HCT116 (cell line): ENCODE data around the gene SIRT7. TPM values are rescaled to one million over a fixed set of nuclear protein-coding genes. Genes with fewer than 3 reads are reported as not detected.

Source experiments
- ATAC-seq: fragments of 200-7000 bp; cut with Tn5 transposase; 2 replicates; pipeline ENCODE4 v1.9.1; 2020; ENCODE audit warnings: mild to moderate bottlenecking, moderate library complexity
- BruUV-seq: library from RNA; stranded (reverse); fragments of 400-500 nt; replicated peaks from 2 replicates; lab custom pipeline; 2021; lab: Mats Ljungman, UMichigan
- CTCF ChIA-PET: fragments of 300-600 bp; sonication (Branson Sonifier 250); formaldehyde crosslinking; loops from one replicate; lab custom pipeline; 2021; ENCODE audit warnings: antibody characterized with exemption; lab: Charles Lee
- POLR2A ChIA-PET: fragments of 300-600, 350-600 bp; sonication (Branson Sonifier 250); formaldehyde crosslinking; loops from one replicate; lab custom pipeline; 2021; ENCODE audit warnings: antibody characterized with exemption; lab: Charles Lee
- RAD21 ChIA-PET, 2 experiments: fragments of 300-600 bp; sonication (Branson Sonifier 250); formaldehyde crosslinking; loops; one replicate each; lab custom pipeline; 2023; ENCODE audit warnings: low total read pairs in 2 of 2; ENCODE audit not compliant: uncharacterized antibody in 2 of 2, unreplicated experiment in 2 of 2, low non-redundant PET in 1 of 2; lab: Charles Lee
- DNase-seq: peaks from one replicate; pipeline ENCODE4 v3.0.0-alpha.2; 2010; ENCODE audit warnings: low read depth, low spot score
- H2AFZ ChIP-seq: fragments of 200-600 bp; shearing (Covaris generic), sonication (generic); 2 replicates; pipeline ENCODE4 v1.6.1; 2017; ENCODE audit warnings: low read depth, mixed run types, mixed read lengths, antibody characterized with exemption, low read length; ENCODE audit not compliant: poor library complexity, severe bottlenecking
- H3K27ac ChIP-seq: 2 replicates; pipeline ENCODE4 v1.5.1; 2012; ENCODE audit warnings: low read depth, low read length
- H3K27me3 ChIP-seq: fragments of 200-600 bp; sonication (generic); 2 replicates; pipeline ENCODE4 v1.6.1; 2016; ENCODE audit warnings: mixed run types, low read length, mixed read lengths; ENCODE audit not compliant: insufficient read depth
- H3K36me3 ChIP-seq, 2 experiments: fragments of 200-500 bp in 1 of 2; fragments of 200-600 bp in 1 of 2; sonication (Bioruptor generic) in 1 of 2; sonication (generic) in 1 of 2; 2 replicates each; pipeline versions ENCODE4 v1.5.1 to v1.6.1; 2014 to 2016; ENCODE audit warnings: low read length in 2 of 2, inconsistent platforms in 1 of 2, mixed read lengths in 1 of 2, mixed run types in 1 of 2; ENCODE audit not compliant: insufficient read depth in 2 of 2, control insufficient read depth in 1 of 2
- H3K4me1 ChIP-seq, 2 experiments: fragments of 200-600 bp in 1 of 2; sonication (generic) in 1 of 2; 2 replicates each; pipeline versions ENCODE4 v1.5.1 to v1.6.1; 2012 to 2017; ENCODE audit warnings: low read length in 2 of 2, inconsistent platforms in 1 of 2, mild to moderate bottlenecking in 1 of 2, mixed read lengths in 1 of 2, mixed run types in 1 of 2, moderate library complexity in 1 of 2; ENCODE audit not compliant: insufficient read depth in 2 of 2, control insufficient read depth in 1 of 2
- H3K4me2 ChIP-seq: fragments of 200-600 bp; sonication (generic); 2 replicates; pipeline ENCODE4 v1.6.1; 2017; ENCODE audit warnings: mixed run types, low read length, mixed read lengths
- H3K4me3 ChIP-seq, 2 experiments: fragments of 200-600 bp in 1 of 2; sonication (generic) in 1 of 2; replicated peaks in 1 of 2; 2 replicates each; pipeline ENCODE4 v1.5.1; 2011 to 2016; ENCODE audit warnings: low read length in 2 of 2, control low read depth in 1 of 2, low read depth in 1 of 2, mild to moderate bottlenecking in 1 of 2, mixed read lengths in 1 of 2, mixed run types in 1 of 2
- H3K79me2 ChIP-seq: fragments of 200-600 bp; sonication (generic); 2 replicates; pipeline ENCODE4 v1.6.1; 2017; ENCODE audit warnings: mild to moderate bottlenecking, mixed run types, low read length, moderate library complexity, mixed read lengths; ENCODE audit not compliant: insufficient read depth
- H3K9ac ChIP-seq: fragments of 200-600 bp; sonication (generic); 2 replicates; pipeline ENCODE4 v1.6.1; 2016; ENCODE audit warnings: low read length, mixed read lengths
- H3K9me2 ChIP-seq: fragments of 200-600 bp; sonication (generic), shearing (Covaris generic); 2 replicates; pipeline ENCODE4 v1.6.1; 2017; ENCODE audit warnings: mixed run types, mild to moderate bottlenecking, moderate library complexity; ENCODE audit not compliant: insufficient read depth
- H3K9me3 ChIP-seq, 2 experiments: fragments of 200-500 bp in 1 of 2; fragments of 200-600 bp in 1 of 2; sonication (Bioruptor generic) in 1 of 2; sonication (generic) in 1 of 2; 2 replicates each; pipeline ENCODE4 v1.6.1; 2014 to 2017; ENCODE audit warnings: low read length in 2 of 2, mixed read lengths in 2 of 2, inconsistent platforms in 1 of 2, low read depth in 1 of 2, mild to moderate bottlenecking in 1 of 2, mixed run types in 1 of 2, moderate library complexity in 1 of 2; ENCODE audit not compliant: control insufficient read depth in 1 of 2, insufficient read depth in 1 of 2
- H4K20me1 ChIP-seq: fragments of 200-600 bp; sonication (generic), shearing (Covaris generic); 2 replicates; pipeline ENCODE4 v1.6.1; 2017; ENCODE audit warnings: mixed run types, mild to moderate bottlenecking, moderate library complexity; ENCODE audit not compliant: insufficient read depth
- EZH2 ChIP-seq: fragments of 200-600 bp; sonication (generic); IDR thresholded peaks from 2 replicates; pipeline ENCODE4 v1.6.1; 2017; ENCODE audit warnings: antibody characterized with exemption, mixed run types
- EZH2phosphoT487 ChIP-seq: fragments of 200-600 bp; IDR thresholded peaks from 2 replicates; pipeline ENCODE4 v1.6.1; 2018; ENCODE audit warnings: antibody characterized with exemption, borderline replicate concordance
- JUND ChIP-seq: IDR thresholded peaks from 2 replicates; pipeline ENCODE4 v1.6.1; 2012
- POLR2A ChIP-seq: IDR thresholded peaks from 2 replicates; pipeline ENCODE4 v1.7.0; 2011; ENCODE audit warnings: borderline replicate concordance; ENCODE audit not compliant: insufficient read depth, insufficient read length; ENCODE audit errors: extremely low read depth
- REST ChIP-seq: IDR thresholded peaks from 2 replicates; pipeline ENCODE4 v1.6.1; 2012; ENCODE audit warnings: low read depth
- SIN3A ChIP-seq: IDR thresholded peaks from 2 replicates; pipeline ENCODE4 v1.6.1; 2012; ENCODE audit warnings: low read depth
- SRF ChIP-seq: IDR thresholded peaks from 2 replicates; pipeline ENCODE4 v1.6.1; 2012; ENCODE audit warnings: low read depth
- TCF7L2 ChIP-seq: IDR thresholded peaks from 2 replicates; pipeline ENCODE4 v1.7.0; 2011; ENCODE audit warnings: borderline replicate concordance, inconsistent platforms; ENCODE audit not compliant: insufficient read depth, insufficient read length; ENCODE audit errors: extremely low read depth
- ZBTB33 ChIP-seq: IDR thresholded peaks from 2 replicates; pipeline ENCODE4 v1.6.1; 2011; ENCODE audit warnings: mild to moderate bottlenecking, low read length, moderate library complexity; ENCODE audit not compliant: insufficient replicate concordance; ENCODE audit errors: extremely low read depth
- ZNF274 ChIP-seq: fragments of 200-500 bp; sonication (Bioruptor generic); IDR thresholded peaks from 2 replicates; pipeline ENCODE4 v1.6.1; 2014; ENCODE audit warnings: mild to moderate bottlenecking, low read depth, low read length, inconsistent platforms
- intact Hi-C: fragments of 100-400 bp; cut with micrococcal nuclease; formaldehyde crosslinking; loops from 2 replicates; pipeline ENCODE4 v1.10.0; 2022
- total RNA-seq: library from RNA; stranded (reverse); gene quantifications from one replicate; pipeline ENCODE4 v1.2.1, GENCODE V29; 2021; ENCODE audit not compliant: unreplicated experiment
- TF ChIP-seq, protein P1 (sequence below), 3 experiments: fragments of 200-600 bp in 1 of 3; sonication (generic) in 1 of 3; IDR thresholded peaks in 2 of 3; conservative IDR thresholded peaks in 1 of 3; 2 replicates each; pipeline ENCODE4 v1.5.1; 2012 to 2017; ENCODE audit warnings: low read depth in 2 of 3, low read length in 2 of 3, antibody characterized with exemption in 1 of 3, borderline replicate concordance in 1 of 3, control low read depth in 1 of 3, mild to moderate bottlenecking in 1 of 3, mixed read lengths in 1 of 3, mixed run types in 1 of 3, moderate library complexity in 1 of 3; ENCODE audit not compliant: insufficient read depth in 1 of 3

Gene SIRT7
- total RNA-seq, 1 experiment from 2014 or later, result 62.6 TPM

GRCh38 chr17:81939218-81939617 lies 21.2 kb upstream of the SIRT7 start:
- Histone ChIP-seq H3K27ac (no peak overlapping the region; the same call in 1 of the 2 replicates), H3K9ac (no peak overlapping the region), H3K79me2 (peaks cover 17% of the 10 kb centered on the region), H3K36me3 (peaks cover 3 to 17% of the 10 kb centered on the region in 2 experiments; a peak in 2 of 4 replicates), H3K9me3 (no peaks in the 10 kb centered on the region), H3K4me2 (no peak overlapping the region), H2AFZ (no peak overlapping the region), H4K20me1 (no peaks in the 10 kb centered on the region), H3K9me2 (no peaks in the 10 kb centered on the region), H3K27me3 (no peaks in the 10 kb centered on the region), H3K4me1 (peaks cover 4 to 26% of the 10 kb centered on the region in 2 experiments; a peak in 3 of 4 replicates), H3K4me3 (no peak overlapping the region)
- RAD21 ChIA-PET, result no interaction called here
- CTCF ChIA-PET, result no interaction called here
- intact Hi-C loops, result no loop called here
- POLR2A ChIA-PET, result interaction anchor here (0.9 to 1.5 kb wide), 2 partner anchors 10 to 84 kb away, joined by 3 to 4 read pairs; partner anchors contain the start of genes CENPX and LRRC45
- BruUV-seq, result no TSS peak
- no peak for TF ChIP-seq POLR2A
- TF ChIP-seq JUND, result no peak
- no peak for TF ChIP-seq SIN3A
- no peak for TF ChIP-seq REST
- no peak for TF ChIP-seq ZNF274
- no peak for TF ChIP-seq TCF7L2
- TF ChIP-seq EZH2, result no peak
- TF ChIP-seq, protein P1, sequence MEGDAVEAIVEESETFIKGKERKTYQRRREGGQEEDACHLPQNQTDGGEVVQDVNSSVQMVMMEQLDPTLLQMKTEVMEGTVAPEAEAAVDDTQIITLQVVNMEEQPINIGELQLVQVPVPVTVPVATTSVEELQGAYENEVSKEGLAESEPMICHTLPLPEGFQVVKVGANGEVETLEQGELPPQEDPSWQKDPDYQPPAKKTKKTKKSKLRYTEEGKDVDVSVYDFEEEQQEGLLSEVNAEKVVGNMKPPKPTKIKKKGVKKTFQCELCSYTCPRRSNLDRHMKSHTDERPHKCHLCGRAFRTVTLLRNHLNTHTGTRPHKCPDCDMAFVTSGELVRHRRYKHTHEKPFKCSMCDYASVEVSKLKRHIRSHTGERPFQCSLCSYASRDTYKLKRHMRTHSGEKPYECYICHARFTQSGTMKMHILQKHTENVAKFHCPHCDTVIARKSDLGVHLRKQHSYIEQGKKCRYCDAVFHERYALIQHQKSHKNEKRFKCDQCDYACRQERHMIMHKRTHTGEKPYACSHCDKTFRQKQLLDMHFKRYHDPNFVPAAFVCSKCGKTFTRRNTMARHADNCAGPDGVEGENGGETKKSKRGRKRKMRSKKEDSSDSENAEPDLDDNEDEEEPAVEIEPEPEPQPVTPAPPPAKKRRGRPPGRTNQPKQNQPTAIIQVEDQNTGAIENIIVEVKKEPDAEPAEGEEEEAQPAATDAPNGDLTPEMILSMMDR (IDR thresholded peaks at IDR 0.05 in 2 of 3, conservative IDR thresholded peaks at IDR 0.05 in 1 of 3; ENCODE audit: borderline replicate concordance in 1 of 3, insufficient read depth in 1 of 3, low read depth in 2 of 3, low read length in 2 of 3), result no peak
- no peak for TF ChIP-seq ZBTB33
- TF ChIP-seq EZH2phosphoT487, result no peak
- no peak for TF ChIP-seq SRF
- DNase-seq (no peak), ATAC-seq (no peak)
